Activated CD8-positive, alpha-beta memory T cell treated with anti-CD3 and anti-CD28 coated beads, Interleukin-2, amount 50 U/mL, for 1 hour (primary cell): Measurements from ENCODE around the gene LPP.

ENCODE experiments used
- DNase-seq: peaks from one replicate; pipeline ENCODE4 v3.0.0-alpha.2; 2020; ENCODE audit errors: extremely low read depth

Gene LPP

GRCh38 chr3:188272481-188273372 lies 118.8 kb downstream of the LPP start:
- no peak for DNase-seq

DNA sequence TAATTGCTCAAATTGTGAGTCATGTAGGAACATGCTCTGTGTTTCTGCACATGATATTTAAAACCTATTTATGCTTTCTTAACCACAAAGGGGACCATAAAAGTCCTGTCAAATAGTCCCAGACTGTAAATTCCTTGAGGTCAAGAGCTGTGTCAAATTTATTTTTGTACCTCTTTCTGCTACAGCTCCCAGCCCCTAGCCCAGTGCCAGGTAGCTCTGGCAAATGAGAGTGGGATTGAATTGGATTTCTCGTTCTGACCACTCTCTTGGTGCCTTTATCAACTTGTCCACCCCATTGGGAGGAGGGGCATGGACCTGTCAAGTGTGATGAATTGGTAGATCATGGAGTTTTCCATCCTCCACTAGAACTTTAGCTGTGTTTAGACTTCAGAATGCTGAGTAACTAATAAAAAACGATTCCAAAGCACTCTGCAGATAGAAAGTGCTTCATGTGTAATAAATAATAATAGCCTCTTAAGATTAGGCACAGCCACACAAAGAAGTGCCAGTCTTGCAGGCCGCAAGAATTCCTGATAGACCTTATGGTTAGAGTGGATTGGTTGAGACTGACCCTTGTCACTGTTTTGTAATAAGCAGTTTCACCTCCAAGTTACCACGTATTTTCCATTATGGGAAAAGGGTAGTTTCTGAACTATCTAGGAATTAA lies 120.4 kb downstream of the LPP start:
- no peak for DNase-seq

- no peak for DNase-seq
These were observed 122.4 kb downstream of the LPP start for GRCh38 chr3:188276375-188276774.

- DNase-seq = no peak
These were observed 124.9 kb downstream of the LPP start for GRCh38 chr3:188278717-188279324.

- DNase-seq = no peak
These were observed 125.8 kb downstream of the LPP start for GRCh38 chr3:188279502-188280335.

DNA sequence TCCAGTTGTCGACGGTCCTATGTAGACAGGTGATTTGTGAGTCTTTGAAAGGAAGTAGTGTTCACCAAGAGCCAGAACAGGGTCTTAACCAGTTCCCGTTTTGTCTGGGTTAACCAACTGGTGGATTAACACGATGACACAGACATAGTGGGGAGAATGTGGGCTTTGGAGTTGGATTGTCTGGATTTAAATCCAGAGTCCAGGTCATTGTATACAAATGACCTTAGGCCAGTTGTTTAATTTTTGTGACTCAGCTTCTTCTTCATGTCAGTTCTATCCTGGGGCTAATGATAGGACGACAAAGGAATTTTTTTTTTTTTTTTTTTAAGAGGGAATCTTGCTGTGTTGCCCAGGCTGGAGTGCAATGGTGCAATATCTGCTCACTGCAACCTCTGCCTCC lies 126.7 kb downstream of the LPP start:
- DNase-seq = no peak

GRCh38 chr3:188282871-188283270 lies 128.9 kb downstream of the LPP start:
- DNase-seq = no peak

GRCh38 chr3:188283347-188283746 lies 129.4 kb downstream of the LPP start:
- DNase-seq = no peak

DNA sequence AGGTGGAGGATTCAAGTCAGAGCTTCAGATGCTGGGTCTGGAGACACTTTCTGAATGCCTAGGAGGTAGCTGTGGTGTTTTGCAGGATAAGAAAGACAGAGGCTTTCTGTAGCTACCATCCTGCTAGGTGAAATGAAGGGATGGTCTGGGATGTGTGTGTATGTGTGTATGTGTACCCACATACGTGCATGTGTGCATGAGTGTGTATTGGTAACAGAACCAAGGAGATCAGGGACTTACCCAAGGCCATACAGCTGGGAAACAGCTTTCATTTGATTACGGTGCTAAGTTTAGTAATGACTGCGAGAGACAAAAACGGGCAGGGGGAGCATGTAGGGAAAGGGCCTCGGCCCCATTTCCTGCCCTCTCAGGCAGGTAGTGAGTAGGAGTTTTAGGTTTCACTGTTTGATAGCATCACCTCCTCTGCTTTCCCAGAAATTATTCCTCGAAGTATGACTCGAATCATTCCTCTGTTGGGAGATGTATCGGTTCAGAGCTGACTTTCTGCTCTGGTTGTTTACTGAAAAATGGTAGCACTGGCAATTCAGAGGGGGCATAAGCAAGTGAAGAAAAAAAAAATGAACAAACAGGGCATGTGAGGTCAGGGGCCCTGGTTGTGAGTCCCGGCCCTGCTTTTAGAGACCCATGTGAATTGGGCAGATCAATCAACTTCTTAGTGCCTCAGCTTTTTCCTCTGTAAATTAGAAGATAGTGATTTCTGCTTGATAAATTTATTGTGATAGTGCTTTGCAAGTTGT lies 130.7 kb downstream of the LPP start:
- no peak for DNase-seq

GRCh38 chr3:188286087-188286513 lies 132.1 kb downstream of the LPP start:
- DNase-seq = no peak

DNA sequence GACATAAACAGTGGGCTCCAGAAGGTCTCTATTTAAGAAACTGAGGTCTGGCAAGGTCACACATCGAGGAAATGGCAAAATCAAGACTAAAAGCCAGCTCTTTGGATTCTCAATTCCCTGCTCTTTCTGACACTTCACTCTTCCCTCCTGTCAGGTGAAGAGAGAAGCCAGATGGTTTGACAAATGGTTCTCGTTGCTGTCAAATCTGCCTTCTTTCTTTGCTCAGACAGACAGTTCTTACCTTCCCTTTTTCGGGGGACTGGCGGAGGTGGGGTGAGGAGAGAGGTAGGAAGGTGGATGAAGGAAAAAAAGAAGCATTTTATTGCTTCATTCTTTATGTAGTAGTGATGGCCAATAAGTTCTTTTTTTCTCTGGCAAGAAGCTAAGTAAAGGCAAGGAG lies 133.4 kb downstream of the LPP start:
- DNase-seq = no peak

DNA sequence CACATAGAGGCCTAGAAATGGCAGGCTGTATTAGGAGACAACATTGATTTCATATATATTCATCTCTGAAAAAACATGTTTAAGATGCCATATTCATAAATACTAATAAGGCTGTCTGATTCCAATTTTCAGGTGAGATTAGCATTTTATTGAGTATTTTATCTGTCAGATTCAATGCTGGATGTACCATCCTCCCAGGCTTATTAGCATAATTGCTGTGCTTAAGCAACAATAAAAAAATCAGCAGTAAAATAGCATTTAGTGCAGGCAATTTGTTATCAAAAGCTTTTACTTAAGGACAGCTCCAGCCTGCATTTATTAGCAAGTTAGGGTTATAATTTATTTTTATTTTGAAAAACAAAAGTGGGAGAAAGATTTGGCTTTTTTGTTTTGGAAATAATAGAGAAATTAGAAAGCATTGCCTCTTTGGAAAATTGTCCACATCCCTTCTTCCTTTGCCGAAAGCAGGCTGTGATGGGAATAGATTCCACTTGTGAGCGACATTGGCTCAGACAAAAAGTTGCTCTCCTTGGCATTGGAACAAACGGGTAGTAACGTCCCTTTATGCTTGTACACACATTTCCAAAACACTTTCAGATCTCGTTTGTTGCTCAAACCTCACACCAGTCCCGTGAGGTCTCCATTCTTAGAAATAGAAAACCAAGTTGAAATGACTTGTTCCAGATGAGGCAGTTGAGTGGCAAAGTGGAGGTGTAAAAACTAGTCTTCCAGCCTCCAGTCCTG lies 134.0 kb downstream of the LPP start:
- no peak for DNase-seq

DNA sequence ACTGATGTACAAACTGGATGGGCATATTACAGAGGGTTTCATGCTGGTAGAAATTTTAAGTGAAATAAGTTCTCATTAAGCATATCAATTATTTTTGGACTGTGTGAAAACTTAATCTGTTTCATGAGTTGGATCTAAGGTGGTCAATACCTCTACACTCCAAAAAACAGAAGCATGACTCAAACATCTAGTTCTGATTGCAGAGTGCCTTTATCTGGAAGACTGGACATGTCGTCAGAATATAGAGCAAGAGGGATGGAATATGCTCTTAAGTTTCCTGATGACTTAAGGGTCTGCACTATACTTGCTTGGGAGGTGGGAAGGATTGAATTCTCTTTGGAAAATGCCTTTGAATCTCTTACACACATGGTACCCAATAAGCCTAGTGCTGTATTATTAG lies 138.3 kb downstream of the LPP start:
- no peak for DNase-seq

DNA sequence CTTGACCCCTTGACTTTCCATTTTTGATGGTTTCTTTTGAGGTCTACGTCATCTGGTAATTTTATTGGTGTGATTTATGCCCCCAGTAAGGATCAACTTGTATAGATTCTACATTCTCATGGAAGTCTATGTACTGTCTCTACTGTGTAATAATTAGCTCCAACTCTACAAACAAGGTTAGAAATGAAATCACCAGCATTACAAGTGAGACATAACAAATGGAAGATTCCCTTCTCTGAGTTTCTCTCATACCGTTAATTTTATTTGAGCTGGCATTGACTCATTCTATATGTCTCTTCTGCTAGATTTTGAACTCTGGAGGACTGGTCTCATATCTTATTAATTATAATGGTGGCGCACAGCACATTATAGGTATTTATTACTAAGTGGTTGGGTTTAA lies 138.9 kb downstream of the LPP start:
- DNase-seq = no peak

DNA sequence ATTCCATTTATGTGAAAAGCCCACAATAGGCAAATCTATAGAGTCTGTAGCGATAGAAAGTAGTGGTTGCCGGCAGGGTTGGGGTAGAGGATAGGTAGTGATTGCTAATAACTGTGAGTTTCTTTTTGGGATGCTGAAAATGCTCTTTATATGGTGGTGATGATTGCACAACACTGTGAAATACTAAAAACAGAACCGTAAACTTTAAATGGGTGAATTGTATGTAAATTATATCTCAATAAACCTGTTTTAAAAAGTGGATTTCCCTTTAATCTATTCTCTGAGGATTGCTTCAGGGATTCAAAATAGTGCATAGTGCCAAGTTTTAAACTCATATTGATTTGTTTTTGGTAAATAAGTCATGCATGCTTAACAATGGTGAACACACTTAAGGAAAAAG lies 140.2 kb downstream of the LPP start:
- DNase-seq = no peak

DNA sequence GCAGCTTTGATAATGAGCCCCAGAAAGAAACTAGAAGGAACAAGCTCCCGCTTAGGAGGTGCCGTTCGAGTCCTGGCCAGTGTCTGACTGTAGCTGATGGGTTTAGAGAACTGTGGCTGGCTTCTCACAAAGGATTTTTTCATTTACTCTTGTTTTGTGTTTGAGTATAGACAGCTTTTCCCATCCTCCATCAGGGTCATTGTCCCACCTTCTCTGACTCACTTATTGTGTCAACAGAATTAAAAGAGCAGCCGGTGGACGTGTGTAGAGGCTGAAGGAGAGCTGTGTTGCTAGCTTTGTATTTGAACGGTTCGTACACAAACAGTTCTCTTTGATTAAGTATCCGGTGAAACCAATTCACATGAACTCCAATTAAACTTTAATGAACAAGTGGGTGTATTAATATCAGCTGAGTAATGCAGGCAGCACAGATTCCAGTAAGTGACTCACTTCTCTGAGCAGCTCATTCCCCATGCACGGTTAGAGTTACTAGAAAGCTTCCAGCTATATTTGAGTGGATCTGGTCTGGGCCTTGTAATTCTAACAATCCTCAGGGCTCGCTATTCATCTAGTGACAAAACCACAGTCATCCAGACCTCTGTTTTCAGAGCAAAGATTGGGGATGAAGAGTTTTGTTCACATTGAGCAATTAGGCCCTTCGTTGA lies 141.0 kb downstream of the LPP start:
- DNase-seq = no peak

DNA sequence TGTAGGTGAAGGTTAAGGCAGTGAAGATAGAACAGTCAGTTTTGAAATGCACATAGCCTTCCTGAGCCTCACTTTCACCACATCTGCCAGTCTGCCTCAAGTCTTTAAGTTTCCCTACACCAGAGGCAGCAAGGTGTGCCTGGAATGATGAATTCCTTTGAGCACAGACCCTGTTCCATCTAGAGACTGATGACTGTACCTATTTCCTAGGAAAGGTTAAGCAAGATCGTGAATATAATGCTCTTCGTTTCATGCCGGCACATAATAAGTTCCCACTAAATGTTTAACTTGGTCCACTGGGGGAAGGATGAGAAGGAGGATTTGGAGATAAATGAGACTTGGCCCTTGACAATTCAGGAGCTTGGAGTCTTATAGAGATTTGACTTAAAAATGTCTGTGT lies 141.9 kb downstream of the LPP start:
- DNase-seq = no peak

GRCh38 chr3:188296761-188297612 lies 143.0 kb downstream of the LPP start:
- no peak for DNase-seq

- no peak for DNase-seq
These were observed 144.6 kb downstream of the LPP start for GRCh38 chr3:188298585-188298984.
